ENCODE results near the gene GAST. TPM values are rescaled to one million over a fixed set of nuclear protein-coding genes. Genes with fewer than 3 reads are reported as not detected.
"Not testable (repeated sequence)": the region's sequence is repeated elsewhere in the genome, so short reads cannot be mapped to it uniquely, and the experiment has no call there.

GAST gene
- total RNA-seq, 1 donor from 2014 or later, result not detected

DNA sequence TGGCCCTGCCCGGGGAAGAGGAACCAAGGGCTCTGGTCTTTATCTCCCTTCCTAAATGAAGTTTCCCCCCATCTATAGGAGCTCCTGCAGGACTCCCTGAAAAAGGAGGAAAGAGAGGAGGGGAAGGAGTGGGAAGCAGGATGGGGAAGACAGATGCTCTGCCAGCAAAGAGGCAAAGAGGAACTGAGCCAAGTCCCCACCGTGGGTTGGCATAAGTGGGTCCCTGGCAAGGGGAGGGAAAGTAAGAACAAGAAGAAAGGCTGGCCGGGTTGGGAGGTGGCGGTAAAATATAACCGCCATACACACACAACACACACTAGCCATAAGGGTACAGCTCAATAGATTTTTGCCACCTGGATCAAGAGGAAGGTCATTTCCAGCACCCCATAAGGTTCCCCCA is 29.5 kb upstream of the GAST start:
- intact Hi-C loops (cut with micrococcal nuclease), result no loop called here

DNA sequence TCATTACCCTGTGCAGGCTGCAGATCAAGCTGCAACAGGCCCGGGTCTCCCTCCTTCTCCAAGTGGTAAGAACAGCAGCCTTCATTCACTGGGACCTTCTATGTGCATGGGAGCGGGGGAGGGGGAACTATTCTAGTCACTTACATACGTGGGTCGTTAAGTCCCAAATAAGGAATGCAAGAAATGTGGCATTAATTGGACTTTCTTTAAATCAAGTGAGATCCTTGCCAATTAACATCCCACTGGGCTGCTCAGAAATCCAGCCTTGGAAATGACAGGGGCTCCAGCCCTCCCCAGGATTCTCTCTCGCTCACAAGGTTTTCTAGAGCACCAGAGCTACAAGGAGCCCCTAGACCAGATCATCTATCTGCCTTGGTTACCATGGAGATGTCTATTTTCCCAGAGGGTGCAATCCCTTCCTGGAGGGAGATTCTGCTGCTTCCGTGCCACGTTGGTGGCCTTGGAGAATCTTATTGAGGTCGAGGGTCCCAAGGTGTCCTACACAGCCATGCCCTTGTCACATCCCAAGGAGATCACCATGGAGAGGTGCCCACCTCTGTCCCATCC is 28.6 kb upstream of the GAST start:
- intact Hi-C loops (cut with micrococcal nuclease), result no loop called here

DNA sequence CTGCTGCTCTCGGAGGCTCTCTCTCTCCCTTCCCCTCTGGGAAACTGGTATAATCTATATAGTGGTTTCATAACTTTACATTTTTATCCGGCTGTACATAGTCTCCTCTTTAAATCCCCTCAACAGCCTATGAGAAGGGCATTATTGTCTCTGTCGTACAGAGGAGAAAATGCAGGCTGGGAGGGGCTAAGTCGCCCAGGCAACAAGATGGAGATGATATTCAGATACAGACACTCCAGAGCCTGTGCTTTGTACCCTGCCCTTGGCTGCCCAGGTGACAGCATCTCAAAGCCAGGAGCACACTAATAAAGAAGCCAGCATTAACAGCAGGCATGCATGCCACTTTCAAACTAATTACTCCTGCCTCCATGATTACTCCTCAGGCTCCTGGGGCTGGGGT is 28.1 kb upstream of the GAST start:
- intact Hi-C loops (cut with micrococcal nuclease), result no loop called here

DNA sequence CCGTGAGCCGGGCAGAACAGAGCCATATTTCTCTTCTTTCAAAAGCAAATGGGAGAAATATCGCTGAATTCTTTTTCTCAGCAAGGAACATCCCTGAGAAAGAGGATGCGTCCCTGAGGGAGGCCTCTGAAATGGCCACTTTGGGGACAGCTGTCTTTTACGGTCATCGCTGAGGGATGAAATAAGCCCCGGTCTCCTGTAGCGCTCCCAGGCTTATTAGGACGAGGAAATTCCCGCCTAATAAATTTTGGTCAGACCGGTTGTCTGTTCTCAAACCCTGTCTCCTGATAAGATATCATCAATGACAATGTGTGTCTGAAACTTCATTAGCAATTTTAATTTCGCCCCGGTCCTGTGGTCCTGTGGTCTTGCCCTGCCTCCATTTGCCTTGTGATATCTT is 26.4 kb upstream of the GAST start:
- intact Hi-C loops (cut with micrococcal nuclease), result not testable (repeated sequence)

DNA sequence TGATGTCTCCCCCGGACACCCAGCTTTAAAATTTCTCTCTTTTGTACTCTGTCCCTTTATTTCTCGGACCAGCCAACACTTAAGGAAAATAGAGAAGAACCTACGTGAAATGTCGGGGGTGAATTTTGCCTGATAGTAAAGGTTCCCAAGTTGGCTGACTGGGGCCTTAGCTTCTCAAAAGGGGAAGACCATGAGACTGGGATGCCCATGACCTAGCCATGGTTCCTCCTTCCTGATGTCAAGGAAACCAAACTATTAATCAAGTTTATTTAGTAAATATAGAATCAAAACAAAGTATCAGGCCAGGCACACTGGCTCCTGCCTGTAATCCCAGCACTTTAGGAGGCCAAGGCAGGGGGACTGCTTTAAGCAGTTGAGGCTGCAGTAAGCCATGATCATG is 25.9 kb upstream of the GAST start:
- intact Hi-C loops (cut with micrococcal nuclease), result no loop called here

DNA sequence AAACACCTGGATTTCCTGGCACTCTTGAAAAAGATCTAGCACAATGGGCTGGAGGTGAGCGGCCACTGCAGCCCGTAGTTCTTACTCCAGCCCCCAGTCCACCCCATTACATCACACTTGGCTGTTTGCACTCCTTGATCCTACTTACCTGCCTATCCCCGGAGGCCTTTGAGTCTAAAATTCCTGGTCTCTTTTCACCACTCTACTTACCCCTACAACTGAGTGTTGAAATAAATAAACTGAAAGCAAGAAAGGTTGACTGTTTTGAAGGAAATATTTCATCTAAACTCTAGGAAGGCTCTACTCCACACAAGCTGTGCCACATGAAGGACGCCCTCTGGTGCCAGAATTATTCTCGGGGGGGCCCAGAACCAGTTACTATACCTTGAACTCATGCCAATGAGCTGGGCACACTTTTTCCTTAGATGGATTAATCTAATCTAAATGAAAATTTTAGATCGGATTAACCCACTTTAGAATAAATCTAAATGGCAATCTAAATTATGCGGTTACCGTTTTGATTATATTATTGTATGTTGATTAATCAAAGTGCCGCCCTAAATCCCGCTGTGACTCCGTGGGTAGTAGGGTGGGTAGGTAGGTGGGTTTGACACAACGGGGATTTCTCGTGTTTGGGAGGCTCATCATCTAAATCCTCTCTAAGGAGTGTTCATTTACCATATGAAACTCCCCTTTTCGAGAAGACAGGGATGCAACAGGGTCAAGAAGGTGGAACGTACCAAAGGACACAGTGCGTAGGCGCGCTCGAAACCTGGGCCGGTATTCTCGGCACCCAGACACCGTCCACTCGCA is 24.1 kb upstream of the GAST start:
- intact Hi-C loops (cut with micrococcal nuclease), result loop anchor here (1.0 kb wide), 1 partner anchor 9 kb away; no protein-coding TSS in a partner anchor

DNA sequence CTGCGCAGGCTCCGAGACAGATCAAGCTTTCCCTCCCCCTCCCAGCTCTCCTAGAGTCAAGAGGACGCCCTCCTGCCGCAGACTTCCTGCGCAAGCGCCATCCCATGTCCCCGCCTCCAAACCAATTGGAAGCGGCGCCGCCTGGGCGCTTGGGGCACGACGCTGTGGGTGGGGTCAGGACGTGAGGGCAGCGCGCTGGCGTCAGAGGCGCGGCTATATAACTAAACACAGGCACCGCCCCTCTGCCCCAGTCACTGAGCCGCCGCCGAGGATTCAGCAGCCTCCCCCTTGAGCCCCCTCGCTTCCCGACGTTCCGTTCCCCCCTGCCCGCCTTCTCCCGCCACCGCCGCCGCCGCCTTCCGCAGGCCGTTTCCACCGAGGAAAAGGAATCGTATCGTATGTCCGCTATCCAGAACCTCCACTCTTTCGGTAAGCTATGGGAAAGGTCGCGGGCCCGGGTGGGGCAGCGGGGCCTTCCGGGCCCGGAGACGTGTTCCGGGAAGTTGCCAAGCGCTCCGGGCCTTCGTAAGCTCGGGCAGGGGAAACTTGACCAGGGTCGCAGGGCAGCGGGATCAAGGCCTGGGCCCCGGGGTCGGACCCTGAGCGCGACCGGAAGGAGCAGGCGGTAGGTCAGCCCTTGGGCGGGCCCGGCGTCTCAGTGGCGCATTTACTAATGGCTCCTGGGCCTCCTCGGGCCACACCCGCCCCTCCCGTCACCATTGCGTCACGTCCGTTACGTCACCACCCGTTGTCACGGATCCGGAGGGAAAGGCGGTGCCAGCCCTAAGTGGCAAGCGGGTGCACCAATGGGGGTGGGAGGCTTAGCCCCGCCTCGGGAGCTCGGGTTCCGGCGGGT is 23.3 kb upstream of the GAST start, which contains the start of gene EIF1:
EIF1 (plus strand) TSS at position 245 of the 856 bp plus-strand sequence; CDS start at position 399, 154 bp downstream.
- intact Hi-C loops (cut with micrococcal nuclease), result loop anchor here (1.0 kb wide), 2 partner anchors 10 to 23 kb away; no protein-coding TSS in a partner anchor

DNA sequence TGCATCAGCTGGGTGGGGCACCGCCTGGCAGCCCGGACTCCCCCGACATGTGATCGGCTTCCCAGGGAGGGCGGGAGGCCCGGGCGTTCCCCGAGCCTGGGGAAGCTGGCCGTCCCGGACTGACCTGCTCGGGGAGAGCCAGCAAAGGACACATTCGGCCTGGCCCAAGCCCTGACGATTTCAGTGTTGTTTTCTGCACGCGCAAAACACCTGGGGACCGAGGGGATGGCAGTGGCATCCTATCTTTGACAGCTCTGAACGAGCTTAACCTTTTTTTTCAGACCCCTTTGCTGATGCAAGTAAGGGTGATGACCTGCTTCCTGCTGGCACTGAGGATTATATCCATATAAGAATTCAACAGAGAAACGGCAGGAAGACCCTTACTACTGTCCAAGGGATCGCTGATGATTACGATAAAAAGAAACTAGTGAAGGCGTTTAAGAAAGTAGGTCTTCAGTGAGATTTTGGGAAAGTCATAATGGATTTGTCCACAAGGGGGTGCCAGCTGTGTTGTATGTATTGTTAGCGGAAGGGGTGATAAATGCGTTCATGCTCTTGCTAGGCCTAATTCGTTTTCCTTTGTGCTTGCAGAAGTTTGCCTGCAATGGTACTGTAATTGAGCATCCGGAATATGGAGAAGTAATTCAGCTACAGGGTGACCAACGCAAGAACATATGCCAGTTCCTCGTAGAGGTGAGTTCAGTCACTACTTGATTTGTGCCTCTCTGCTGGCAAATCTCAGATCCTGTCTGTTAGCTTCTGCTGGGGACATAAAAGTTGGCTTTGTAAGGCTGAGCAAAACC is 22.4 kb upstream of the GAST start:
- intact Hi-C loops (cut with micrococcal nuclease), result loop anchor here (1.0 kb wide), 1 partner anchor 23 kb away; no protein-coding TSS in a partner anchor

DNA sequence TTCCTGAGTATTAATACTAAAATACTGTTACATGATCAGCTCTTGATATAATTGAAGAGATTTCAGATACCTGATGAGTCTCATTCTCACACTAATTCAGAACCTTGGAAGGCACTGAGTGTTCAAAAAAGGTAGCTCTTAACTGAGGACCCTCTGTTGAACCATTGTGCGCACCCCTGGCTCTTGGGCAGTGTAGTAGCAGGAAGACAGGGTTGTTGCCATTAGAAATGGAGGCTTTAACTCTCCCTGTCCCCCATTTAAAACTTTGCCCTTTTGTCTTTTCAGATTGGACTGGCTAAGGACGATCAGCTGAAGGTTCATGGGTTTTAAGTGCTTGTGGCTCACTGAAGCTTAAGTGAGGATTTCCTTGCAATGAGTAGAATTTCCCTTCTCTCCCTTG is 21.6 kb upstream of the GAST start:
- intact Hi-C loops (cut with micrococcal nuclease), result no loop called here

DNA sequence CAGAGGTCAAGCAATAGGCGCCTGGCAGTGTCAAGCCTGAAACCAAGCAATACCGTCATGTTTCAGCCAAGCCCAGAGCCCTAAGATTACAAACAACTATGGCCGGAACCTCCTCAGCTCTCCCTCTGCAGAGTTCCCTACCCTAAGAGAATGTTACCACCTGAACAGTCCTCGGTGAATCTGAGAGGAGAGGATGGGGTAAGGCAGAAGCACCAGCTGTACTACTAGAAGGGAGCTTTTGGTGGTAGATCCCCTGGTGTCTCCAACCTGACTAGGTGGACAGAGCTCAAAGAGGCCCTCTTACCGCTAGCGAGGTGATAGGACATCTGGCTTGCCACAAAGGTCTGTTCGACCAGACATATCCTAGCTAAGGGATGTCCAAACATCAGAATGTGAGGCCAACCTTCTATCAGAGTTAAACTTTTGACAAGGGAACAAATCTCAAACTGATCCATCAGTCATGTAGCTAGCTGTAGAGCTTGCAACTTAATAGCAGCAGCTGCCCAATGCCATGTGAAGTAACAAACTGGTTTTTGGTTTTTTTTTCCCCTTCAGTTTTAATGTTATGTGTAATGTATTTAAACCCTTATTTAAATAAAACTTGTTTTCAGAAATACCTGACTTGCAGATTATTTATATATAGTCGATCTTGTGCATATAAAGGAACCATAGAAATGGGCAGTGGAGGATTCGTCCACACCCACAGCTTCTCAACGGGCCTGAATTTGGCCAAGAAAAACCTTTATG is 20.9 kb upstream of the GAST start:
- intact Hi-C loops (cut with micrococcal nuclease), result no loop called here

DNA sequence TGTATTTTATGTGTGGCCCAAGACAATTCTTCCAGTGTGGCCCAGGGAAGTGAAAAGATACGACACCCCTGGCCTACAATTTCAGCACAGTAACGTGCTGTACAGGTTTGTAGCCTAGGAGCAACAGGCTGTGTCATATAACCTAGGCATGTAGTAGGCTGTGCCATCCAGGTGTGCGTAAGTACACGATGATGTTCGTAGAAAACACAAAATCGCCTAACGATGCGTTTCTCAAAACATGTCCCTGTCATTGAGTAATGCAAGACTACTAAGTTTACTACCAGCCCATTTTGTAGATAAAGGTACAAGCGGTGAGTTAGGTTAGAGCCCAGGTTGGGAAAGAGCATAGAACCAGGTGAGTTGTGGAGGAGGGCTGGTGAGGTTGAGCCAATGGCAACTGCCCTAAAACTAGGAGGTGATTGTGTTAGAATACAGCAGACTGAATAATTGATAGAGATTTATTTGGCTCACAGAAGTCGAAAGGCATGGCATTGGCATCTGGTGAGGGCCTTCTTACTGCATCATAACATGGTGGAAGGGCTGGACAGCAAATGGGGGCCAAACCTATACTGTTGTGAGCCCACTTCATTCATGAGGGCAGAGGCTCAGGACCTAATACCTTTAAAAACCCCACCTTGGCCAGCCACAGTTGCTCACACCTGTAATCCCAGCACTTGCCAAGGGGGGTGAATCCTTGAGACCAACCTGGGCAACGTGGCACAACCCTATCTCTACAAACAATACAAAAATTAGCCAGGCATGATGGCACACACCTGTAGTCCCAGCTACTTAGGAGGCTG is 19.2 kb upstream of the GAST start:
- intact Hi-C loops (cut with micrococcal nuclease), result no loop called here

DNA sequence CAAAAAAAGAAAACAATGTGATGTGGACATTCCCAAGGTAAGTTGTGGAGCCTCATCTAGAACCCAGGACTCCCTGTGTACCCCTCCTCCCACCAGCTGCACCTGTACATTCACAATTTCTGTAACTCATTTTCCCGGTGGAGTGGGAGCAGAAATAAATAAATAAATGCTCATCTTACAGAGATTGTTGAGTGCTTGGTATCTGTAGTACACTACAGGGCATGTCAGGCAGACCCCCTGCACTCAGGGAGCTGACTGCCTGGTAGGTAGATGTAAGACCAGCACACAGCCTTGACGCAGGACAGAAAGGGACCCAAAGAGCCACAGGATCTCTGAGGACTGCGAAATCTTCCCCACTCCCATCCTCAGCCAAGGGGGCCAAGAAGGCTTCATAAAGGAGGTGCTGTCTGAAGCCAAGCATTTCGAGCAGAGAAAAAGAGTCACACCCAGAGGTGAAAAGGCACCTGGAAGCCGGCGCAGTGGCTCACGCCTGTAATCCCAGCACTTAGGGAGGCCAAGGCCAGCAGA is 16.9 kb upstream of the GAST start:
- intact Hi-C loops (cut with micrococcal nuclease), result no loop called here

DNA sequence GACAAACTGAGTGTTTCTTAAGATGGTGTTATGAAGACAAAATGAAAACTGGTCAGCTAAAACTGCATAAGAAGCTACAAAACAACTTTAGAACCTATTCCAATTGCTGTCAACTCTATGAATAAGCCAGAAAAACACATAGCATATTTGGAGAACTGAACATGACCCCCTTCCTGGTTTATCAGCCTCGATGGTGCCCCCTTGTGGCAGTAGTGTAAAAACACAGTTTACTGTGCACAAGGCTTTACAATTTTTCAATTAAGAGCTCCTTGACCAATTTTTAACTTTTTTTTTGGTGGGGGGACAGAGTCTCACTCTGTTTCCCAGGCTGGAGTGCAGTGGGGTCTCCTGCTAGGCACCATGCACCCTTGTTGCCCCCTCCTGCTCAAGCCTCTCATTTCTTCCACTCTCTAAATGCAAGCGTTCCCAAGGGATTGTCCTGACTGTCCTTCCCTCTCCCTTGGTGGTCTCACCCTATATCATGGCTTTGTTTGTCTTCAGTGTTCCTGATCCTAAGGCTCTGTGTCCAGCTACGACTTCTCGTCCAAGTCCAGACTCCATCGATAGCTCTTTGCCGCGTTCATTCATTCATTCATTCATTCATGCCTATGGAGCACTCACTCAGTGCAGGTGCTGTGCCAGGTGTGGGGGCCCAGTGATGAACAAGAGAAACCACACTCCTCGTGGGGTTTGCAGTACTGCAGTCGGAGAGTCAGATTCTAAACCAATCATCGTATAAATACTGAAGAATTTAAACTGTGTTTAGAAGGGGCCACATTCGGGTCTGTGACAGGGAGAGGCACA is 16.0 kb upstream of the GAST start:
- intact Hi-C loops (cut with micrococcal nuclease), result no loop called here

DNA sequence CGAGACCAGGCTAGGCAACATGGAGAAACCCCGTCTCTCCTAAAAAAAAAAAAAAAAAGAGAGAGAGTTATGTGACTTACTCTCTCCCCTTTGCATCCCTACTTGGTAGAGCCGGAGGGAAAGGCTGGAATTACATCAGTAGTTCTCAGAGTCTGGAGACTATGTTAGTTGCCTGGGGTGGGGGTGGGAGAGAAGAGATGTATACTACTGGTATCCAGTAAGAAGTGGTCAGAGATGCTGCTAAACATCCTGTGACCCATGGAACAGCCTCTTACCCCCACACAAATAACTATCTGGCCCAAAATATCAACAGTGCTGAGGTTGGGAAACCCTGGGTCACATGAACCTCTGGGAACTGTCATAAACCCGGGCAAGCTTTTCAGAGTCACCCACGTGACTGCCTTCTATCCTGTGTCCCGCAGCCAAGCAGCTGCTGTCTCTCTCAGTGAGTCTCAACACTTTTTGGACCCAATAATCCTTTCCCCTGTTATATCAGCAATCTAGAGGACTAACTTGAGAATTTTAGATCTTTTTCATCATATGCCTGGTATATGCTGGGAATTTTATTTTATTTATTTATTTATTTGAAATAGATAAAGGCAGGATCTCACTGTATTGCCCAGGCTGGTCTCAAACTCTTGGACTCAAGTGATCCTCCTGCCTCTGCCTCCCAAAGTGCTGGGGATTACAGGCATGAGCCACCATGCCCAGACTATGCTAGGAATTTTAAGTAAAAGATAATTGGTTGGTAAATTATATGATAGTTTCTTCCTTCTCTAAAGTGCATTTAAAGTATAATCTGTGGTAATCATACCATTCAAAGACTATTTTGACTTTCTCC is 14.8 kb upstream of the GAST start:
- intact Hi-C loops (cut with micrococcal nuclease), result no loop called here

DNA sequence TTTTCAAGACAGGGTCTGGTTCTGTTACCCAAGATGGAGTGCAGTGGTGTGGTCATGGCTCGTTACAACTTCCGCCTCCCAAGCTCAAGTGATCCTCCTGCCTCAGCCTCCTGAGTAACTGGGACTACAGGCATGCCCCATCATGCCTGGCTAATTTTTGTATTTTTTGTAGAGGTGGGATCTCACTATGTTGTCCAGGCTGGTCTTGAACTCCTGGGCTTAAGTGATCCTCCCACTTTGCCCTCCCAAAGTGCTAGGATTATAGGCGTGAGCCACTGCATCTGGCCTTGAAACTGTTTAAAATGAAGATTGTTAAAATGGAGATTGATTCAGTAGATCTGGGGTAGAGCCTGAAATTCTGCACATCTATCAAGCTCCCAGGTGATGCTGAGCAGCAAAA is 11.3 kb upstream of the GAST start:
- intact Hi-C loops (cut with micrococcal nuclease), result not testable (repeated sequence)

DNA sequence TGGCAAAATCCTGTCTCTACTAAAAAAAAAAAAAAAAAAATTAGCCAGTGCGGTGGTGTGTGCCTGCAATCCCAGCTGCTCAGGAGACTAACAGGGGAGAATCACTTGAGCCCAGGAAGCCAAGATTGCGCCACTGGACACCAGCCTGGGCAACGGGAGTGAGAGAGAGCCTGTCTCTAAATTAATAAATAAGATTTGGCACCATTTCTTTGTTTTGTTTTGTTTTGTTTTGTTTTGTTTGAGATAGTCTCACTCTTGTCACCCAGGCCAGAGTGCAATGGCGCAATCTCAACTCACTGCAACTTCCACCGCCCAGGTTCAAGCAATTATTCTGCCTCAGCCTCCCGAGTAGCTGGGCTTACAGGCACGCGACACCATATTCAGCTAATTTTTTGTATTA is 9.4 kb upstream of the GAST start:
- intact Hi-C loops (cut with micrococcal nuclease), result no loop called here

DNA sequence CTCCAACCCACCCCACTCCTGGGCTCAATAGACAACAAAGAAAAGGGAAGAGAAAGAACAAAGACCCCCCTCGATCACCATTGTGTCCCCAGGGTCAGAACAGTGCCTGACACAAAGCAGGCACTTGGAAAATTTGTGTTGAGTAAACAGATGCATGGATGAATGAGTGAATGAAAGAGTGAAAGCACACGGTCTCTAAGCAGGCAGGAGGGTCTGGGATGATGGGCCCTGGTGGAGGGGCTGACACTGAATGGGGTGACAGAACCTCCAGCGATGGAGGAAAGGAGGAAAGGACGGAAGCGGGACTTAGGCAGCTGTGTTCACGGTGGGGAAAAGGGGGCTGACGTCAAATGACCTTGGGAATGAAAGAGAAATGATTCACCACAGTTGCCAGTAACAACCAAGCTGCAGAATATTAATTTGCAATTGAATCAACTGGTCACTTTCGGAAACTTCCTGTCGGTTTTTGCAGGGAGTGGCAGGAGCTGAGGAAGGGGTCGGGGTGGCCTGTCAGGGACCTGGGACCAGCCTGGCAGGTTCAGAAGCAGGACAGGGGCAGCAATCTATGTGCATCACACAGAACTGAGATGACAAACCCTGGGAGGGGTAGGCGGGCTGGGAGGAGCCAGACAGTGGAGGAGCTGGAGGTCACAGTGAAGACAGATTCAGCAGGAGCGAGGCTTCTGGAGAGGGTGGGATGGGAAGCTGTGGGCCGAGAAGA is 6.7 kb upstream of the GAST start:
- intact Hi-C loops (cut with micrococcal nuclease), result no loop called here

Measured in T-helper 2 cell treated with Interferon-gamma antibody and Interleukin-4, amounts not matched to agents 100 ng/mL and 5 ng/mL, for 36 hours (primary cell).